ENCODE measurements around the gene RAB3C.

The RAB3C gene

GRCh38 chr5:58677650-58678049 is 94.8 kb downstream of the RAB3C start:
- no peak overlapping the region for H3K4me2 ChIP-seq (ENCODE audit: low read depth, low read length, poor library complexity, severe bottlenecking)
- H4K20me1 ChIP-seq (ENCODE audit: insufficient read depth, low read length, poor library complexity, severe bottlenecking), result no peaks in the 10 kb centered on the region
- H3K9me2 ChIP-seq (replicated peaks; ENCODE audit: low read depth, low read length), result no peaks in the 10 kb centered on the region
- H3K4me1 ChIP-seq (ENCODE audit: insufficient read depth, low read length, poor library complexity, severe bottlenecking), result no peaks in the 10 kb centered on the region
- H3K27me3 ChIP-seq (ENCODE audit: insufficient read depth, low read length, poor library complexity, severe bottlenecking), result no peaks in the 10 kb centered on the region
- H2AFZ ChIP-seq (ENCODE audit: low read length), result no peak overlapping the region
- H3F3A ChIP-seq (ENCODE audit: low read depth), result no peaks in the 10 kb centered on the region
- H3K36me3 ChIP-seq (ENCODE audit: insufficient read depth, low read length), result no peaks in the 10 kb centered on the region
- TF ChIP-seq EZH2phosphoT487 (IDR thresholded peaks at IDR 0.05; ENCODE audit: borderline replicate concordance) (no peak), CTCF (conservative IDR thresholded peaks at IDR 0.05; ENCODE audit: low read length) (no peak)
- H3K79me2 ChIP-seq (ENCODE audit: insufficient read depth, low read length), result no peaks in the 10 kb centered on the region
- no peaks in the 10 kb centered on the region for H3K9me3 ChIP-seq (ENCODE audit: insufficient read depth, low read depth, low read length)
- no peak overlapping the region for H3K9ac ChIP-seq (ENCODE audit: low read depth, low read length, poor library complexity, severe bottlenecking)
- H3K4me3 ChIP-seq (ENCODE audit: low read length, poor library complexity, severe bottlenecking), result no peak overlapping the region

- no peaks in the 10 kb centered on the region for H3F3A ChIP-seq (ENCODE audit: low read depth)
- no peaks in the 10 kb centered on the region for H3K4me1 ChIP-seq (ENCODE audit: insufficient read depth, low read length, poor library complexity, severe bottlenecking)
- no peaks in the 10 kb centered on the region for H3K9me3 ChIP-seq (ENCODE audit: insufficient read depth, low read depth, low read length)
- H2AFZ ChIP-seq (ENCODE audit: low read length), result no peak overlapping the region
- no peaks in the 10 kb centered on the region for H3K9me2 ChIP-seq (replicated peaks; ENCODE audit: low read depth, low read length)
- no peak overlapping the region for H3K9ac ChIP-seq (ENCODE audit: low read depth, low read length, poor library complexity, severe bottlenecking)
- H4K20me1 ChIP-seq (ENCODE audit: insufficient read depth, low read length, poor library complexity, severe bottlenecking), result no peaks in the 10 kb centered on the region
- no peaks in the 10 kb centered on the region for H3K27me3 ChIP-seq (ENCODE audit: insufficient read depth, low read length, poor library complexity, severe bottlenecking)
- no peak overlapping the region for H3K4me2 ChIP-seq (ENCODE audit: low read depth, low read length, poor library complexity, severe bottlenecking)
- H3K36me3 ChIP-seq (ENCODE audit: insufficient read depth, low read length), result no peaks in the 10 kb centered on the region
- H3K79me2 ChIP-seq (ENCODE audit: insufficient read depth, low read length), result no peaks in the 10 kb centered on the region
- no peak overlapping the region for H3K4me3 ChIP-seq (ENCODE audit: low read length, poor library complexity, severe bottlenecking)
- TF ChIP-seq EZH2phosphoT487 (IDR thresholded peaks at IDR 0.05; ENCODE audit: borderline replicate concordance) (no peak), CTCF (conservative IDR thresholded peaks at IDR 0.05; ENCODE audit: low read length) (no peak)
Measured at GRCh38 chr5:58680503-58680902, 97.6 kb downstream of the RAB3C start.

GRCh38 chr5:58681943-58682342 is 99.1 kb downstream of the RAB3C start:
- H3F3A ChIP-seq (ENCODE audit: low read depth), result no peaks in the 10 kb centered on the region

More at GRCh38 chr5:58681943-58682342, 99.1 kb downstream of the RAB3C start:
- Histone ChIP-seq H2AFZ (ENCODE audit: low read length) (no peak overlapping the region), H3K27me3 (ENCODE audit: insufficient read depth, low read length, poor library complexity, severe bottlenecking) (no peaks in the 10 kb centered on the region), H3K9me2 (replicated peaks; ENCODE audit: low read depth, low read length) (no peaks in the 10 kb centered on the region), H3K79me2 (ENCODE audit: insufficient read depth, low read length) (no peaks in the 10 kb centered on the region), H4K20me1 (ENCODE audit: insufficient read depth, low read length, poor library complexity, severe bottlenecking) (no peaks in the 10 kb centered on the region), H3K9ac (ENCODE audit: low read depth, low read length, poor library complexity, severe bottlenecking) (no peak overlapping the region), H3K4me2 (ENCODE audit: low read depth, low read length, poor library complexity, severe bottlenecking) (no peak overlapping the region), H3K4me1 (ENCODE audit: insufficient read depth, low read length, poor library complexity, severe bottlenecking) (no peaks in the 10 kb centered on the region), H3K36me3 (ENCODE audit: insufficient read depth, low read length) (no peaks in the 10 kb centered on the region), H3K4me3 (ENCODE audit: low read length, poor library complexity, severe bottlenecking) (no peak overlapping the region), H3K9me3 (ENCODE audit: insufficient read depth, low read depth, low read length) (no peaks in the 10 kb centered on the region)
- no peak for TF ChIP-seq CTCF (conservative IDR thresholded peaks at IDR 0.05; ENCODE audit: low read length)
- TF ChIP-seq EZH2phosphoT487 (IDR thresholded peaks at IDR 0.05; ENCODE audit: borderline replicate concordance), result no peak
